G401.6 (cell line): ENCODE measurements around the gene PCDHGB5.
"Not testable (repeated sequence)": the region's sequence is repeated elsewhere in the genome, so short reads cannot be mapped to it uniquely, and the experiment has no call there.

Source experiments
- FAIRE-seq: peaks from 2 replicates; lab custom pipeline; 2012; peaks lifted over from hg19 to GRCh38; lab: Jason Lieb, UNC

The PCDHGB5 gene

DNA sequence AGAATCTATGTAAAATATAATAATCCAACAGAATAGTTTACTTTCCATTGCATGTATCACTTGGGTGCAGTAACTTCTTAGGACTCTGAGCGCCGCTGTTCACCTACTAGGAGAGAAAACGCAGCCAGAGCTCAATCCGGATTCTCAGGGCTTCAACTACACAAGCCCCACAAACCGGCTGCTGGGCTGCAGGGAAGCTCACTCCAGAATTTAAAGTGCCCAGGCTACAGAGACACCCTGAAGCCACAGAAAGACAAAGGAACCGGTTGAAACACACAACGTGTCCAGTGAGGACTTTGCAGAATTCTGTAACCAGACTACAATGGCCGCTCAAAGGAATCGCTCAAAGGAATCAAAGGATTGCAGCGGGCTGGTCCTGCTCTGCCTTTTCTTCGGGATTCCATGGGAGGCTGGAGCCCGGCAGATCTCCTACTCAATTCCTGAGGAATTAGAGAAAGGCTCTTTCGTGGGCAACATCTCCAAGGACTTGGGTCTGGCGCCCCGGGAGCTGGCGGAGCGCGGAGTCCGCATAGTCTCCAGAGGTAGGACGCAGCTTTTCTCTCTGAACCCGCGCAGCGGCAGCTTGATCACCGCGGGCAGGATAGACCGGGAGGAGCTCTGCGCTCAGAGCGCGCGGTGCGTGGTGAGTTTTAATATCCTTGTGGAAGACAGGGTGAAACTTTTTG lies 15.2 kb downstream of the PCDHGB5 start, which contains the start of gene PCDHGA10:
Gene PCDHGA10, plus strand, starts transcription at position 134 of the 686 bp plus-strand sequence. Its CDS starts 189 bp downstream, at position 323.
- peak; percentile 90 for FAIRE-seq

DNA sequence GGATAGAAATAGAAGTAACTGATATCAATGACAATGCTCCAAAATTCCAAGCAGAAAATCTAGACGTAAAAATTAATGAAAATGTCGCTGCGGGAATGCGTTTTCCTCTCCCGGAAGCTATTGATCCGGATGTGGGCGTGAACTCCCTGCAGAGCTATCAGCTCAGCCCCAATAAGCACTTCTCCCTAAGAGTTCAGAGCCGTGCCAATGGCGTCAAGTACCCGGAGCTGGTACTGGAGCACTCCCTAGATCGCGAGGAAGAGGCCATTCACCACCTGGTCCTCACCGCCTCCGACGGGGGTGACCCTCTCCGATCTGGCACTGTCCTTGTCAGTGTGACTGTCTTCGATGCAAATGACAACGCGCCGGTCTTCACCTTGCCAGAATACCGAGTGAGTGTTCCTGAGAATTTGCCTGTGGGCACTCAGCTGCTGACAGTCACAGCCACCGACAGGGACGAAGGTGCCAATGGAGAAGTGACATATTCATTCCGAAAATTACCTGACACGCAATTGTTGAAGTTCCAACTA lies 15.9 kb downstream of the PCDHGB5 start:
- no peak for FAIRE-seq

DNA sequence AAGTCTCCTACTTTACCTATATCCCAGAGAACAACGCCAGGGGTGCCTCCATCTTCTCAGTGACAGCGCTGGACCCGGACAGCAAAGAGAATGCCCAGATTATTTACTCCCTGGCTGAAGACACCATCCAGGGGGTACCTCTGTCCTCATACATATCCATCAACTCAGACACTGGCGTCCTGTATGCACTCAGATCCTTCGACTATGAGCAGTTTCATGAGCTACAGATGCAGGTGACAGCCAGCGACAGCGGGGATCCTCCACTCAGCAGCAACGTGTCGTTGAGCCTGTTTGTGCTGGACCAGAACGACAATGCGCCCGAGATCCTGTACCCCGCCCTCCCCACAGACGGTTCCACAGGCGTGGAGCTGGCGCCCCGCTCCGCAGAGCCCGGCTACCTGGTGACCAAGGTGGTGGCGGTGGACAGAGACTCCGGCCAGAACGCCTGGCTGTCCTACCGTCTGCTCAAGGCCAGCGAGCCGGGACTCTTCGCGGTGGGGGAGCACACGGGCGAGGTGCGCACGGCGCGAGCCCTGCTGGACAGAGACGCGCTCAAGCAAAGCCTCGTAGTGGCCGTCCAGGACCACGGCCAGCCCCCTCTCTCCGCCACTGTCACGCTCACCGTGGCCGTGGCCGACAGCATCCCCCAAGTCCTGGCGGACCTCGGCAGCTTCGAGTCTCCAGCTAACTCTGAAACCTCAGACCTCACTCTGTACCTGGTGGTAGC lies 17.0 kb downstream of the PCDHGB5 start:
- FAIRE-seq = not testable (repeated sequence)

DNA sequence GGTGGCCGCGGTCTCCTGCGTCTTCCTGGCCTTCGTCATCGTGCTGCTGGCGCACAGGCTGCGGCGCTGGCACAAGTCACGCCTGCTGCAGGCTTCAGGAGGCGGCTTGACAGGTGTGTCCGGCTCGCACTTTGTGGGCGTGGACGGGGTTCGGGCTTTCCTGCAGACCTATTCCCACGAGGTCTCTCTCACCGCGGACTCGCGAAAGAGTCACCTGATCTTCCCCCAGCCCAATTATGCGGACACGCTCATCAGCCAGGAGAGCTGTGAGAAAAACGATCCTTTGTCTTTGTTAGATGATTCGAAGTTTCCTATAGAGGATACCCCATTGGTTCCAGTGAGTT lies 17.5 kb downstream of the PCDHGB5 start:
- not testable (repeated sequence) for FAIRE-seq

DNA sequence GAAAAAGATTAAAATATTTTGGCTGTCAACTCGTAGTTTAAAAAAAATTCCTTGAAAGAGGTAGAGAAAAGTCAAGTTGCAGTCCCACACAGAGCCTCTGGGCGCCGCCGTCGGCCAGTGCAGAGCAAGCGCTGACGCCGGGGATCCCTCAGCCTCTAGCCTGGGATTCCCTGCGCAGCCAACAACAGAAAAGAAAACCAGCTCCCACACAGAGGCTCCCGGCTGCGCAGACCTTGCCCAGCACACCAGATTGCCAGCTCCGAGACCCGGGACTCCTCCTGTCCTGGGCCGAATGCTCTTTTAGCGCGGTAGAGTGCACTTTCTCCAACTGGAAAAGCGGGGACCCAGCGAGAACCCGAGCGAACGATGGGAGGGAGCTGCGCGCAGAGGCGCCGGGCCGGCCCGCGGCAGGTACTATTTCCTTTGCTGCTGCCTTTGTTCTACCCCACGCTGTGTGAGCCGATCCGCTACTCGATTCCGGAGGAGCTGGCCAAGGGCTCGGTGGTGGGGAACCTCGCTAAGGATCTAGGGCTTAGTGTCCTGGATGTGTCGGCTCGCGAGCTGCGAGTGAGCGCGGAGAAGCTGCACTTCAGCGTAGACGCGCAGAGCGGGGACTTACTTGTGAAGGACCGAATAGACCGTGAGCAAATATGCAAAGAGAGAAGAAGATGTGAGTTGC lies 19.9 kb downstream of the PCDHGB5 start, which contains the start of gene PCDHGB7:
Gene PCDHGB7, plus strand, starts transcription at position 184 of the 679 bp plus-strand sequence. Its CDS starts 183 bp downstream, at position 367.
- peak; percentile 81 for FAIRE-seq

DNA sequence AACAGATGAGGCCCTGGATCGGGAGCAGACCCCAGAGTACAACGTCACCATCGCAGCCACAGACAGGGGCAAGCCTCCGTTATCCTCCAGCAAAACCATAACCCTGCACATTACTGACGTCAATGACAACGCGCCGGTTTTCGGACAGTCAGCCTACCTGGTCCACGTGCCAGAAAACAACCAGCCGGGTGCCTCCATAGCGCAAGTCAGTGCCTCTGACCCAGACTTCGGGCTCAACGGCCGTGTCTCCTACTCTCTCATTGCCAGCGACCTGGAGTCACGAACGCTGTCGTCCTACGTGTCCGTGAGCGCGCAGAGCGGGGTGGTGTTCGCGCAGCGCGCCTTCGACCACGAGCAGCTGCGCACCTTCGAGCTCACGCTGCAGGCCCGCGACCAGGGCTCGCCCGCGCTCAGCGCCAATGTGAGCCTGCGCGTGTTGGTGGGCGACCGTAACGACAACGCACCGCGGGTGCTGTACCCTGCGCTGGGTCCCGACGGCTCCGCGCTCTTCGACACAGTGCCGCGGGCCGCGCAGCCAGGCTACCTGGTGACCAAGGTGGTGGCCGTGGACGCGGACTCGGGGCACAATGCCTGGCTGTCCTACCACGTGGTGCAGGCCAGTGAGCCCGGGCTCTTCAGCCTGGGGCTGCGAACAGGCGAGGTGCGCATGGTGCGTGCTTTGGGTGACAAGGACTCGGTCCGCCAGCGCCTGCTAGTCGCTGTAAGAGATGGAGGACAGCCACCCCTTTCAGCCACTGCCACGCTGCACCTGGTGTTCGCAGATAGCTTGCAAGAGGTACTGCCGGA lies 21.5 kb downstream of the PCDHGB5 start:
- FAIRE-seq = no peak

DNA sequence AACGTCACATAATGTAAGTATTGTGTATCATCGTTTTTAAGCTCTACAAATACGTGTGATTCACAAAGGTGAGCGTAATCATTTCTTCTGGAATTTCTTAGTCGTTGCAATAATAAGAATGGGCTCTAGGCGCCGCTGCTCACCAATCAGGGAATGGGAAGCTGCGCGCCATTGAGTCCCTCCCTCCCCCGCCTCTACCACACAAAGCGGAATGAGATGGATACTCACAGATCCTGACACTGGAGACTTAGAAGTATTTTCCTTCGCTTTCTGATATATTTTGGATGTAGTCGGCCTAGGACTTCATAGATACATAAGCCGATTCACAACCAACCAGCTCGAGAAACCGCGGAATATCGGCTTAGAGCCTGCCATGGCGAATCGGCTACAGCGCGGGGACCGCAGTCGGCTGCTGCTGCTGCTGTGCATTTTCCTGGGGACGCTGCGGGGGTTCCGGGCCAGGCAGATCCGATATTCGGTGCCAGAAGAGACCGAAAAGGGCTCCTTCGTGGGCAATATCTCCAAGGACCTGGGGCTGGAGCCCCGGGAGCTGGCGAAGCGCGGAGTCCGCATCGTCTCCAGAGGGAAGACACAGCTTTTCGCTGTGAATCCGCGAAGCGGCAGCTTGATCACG lies 23.2 kb downstream of the PCDHGB5 start, which contains the start of gene PCDHGA11:
Gene PCDHGA11, plus strand, starts transcription at position 197 of the 634 bp plus-strand sequence. Its CDS starts 177 bp downstream, at position 374.
- FAIRE-seq = no peak

DNA sequence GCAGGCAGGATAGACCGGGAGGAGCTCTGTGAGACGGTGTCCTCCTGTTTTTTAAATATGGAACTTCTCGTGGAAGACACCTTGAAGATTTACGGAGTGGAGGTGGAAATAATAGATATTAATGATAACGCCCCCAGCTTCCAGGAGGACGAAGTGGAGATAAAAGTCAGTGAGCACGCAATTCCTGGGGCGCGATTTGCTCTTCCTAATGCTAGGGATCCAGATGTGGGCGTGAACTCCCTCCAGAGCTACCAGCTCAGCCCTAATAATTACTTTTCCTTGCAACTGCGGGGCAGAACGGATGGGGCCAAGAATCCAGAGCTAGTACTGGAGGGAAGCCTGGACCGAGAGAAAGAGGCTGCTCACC lies 23.7 kb downstream of the PCDHGB5 start:
- no peak for FAIRE-seq

DNA sequence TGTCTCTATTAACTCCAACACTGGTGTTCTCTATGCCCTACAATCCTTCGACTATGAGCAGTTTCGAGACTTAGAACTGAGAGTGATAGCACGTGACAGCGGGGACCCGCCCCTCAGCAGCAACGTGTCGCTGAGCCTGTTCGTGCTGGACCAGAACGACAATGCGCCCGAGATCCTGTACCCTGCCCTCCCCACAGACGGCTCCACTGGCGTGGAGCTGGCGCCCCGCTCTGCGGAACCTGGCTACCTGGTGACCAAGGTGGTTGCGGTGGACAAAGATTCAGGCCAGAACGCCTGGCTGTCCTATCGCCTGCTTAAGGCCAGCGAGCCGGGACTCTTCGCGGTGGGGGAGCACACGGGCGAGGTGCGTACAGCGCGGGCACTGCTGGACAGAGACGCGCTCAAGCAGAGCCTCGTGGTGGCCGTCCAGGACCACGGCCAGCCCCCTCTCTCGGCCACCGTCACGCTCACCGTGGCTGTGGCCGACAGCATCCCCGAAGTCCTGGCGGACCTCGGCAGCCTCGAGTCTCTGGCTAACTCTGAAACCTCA lies 25.1 kb downstream of the PCDHGB5 start:
- FAIRE-seq = no peak

DNA sequence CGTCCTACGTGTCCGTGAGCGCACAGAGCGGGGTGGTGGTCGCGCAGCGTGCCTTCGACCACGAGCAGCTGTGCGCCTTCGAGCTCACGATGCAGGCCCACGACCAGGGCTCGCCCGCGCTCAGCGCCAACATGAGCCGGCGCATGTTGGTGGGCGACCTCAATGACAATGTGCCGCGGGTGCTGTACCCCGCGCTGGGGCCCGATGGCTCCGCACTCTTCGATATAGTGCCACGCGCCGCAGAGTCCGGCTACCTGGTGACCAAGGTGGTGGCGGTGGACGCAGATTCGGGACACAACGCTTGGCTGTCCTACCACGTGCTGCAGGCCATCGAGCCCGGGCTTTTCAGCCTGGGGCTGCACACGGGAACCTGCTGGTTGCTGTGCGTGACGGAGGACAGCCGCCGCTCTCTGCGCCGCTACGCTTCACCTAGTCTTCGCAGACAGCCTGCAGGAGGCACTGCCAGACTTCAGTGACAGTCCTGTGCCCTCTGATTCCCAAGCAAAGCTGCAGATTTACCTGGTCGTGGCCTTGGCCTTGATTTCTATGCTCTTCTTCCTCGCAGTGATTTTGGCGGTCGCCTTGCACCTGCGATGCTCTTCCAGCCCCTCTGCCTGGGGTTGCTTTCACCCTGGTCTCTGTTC lies 30.2 kb downstream of the PCDHGB5 start:
- no peak for FAIRE-seq

DNA sequence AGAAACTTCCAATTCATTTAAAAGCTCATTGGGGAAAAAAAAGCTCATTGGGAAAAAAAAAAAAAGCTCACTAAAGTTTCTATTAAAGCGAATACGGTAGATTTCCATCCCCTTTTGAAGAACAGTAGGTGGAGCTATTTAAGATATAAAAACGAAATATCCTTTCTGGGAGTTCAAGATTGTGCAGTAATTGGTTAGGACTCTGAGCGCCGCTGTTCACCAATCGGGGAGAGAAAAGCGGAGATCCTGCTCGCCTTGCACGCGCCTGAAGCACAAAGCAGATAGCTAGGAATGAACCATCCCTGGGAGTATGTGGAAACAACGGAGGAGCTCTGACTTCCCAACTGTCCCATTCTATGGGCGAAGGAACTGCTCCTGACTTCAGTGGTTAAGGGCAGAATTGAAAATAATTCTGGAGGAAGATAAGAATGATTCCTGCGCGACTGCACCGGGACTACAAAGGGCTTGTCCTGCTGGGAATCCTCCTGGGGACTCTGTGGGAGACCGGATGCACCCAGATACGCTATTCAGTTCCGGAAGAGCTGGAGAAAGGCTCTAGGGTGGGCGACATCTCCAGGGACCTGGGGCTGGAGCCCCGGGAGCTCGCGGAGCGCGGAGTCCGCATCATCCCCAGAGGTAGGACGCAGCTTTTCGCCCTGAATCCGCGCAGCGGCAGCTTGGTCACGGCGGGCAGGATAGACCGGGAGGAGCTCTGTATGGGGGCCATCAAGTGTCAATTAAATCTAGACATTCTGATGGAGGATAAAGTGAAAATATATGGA lies 32.8 kb downstream of the PCDHGB5 start, which contains the start of gene PCDHGA12:
Gene PCDHGA12, plus strand, starts transcription at position 176 of the 782 bp plus-strand sequence. Its CDS starts 253 bp downstream, at position 429.
- FAIRE-seq = no peak

DNA sequence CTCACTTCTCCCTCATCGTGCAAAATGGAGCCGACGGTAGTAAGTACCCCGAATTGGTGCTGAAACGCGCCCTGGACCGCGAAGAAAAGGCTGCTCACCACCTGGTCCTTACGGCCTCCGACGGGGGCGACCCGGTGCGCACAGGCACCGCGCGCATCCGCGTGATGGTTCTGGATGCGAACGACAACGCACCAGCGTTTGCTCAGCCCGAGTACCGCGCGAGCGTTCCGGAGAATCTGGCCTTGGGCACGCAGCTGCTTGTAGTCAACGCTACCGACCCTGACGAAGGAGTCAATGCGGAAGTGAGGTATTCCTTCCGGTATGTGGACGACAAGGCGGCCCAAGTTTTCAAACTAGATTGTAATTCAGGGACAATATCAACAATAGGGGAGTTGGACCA lies 33.5 kb downstream of the PCDHGB5 start:
- no peak for FAIRE-seq

DNA sequence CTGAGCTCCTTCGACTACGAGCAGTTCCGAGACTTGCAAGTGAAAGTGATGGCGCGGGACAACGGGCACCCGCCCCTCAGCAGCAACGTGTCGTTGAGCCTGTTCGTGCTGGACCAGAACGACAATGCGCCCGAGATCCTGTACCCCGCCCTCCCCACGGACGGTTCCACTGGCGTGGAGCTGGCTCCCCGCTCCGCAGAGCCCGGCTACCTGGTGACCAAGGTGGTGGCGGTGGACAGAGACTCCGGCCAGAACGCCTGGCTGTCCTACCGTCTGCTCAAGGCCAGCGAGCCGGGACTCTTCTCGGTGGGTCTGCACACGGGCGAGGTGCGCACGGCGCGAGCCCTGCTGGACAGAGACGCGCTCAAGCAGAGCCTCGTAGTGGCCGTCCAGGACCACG lies 34.6 kb downstream of the PCDHGB5 start:
- FAIRE-seq = not testable (repeated sequence)

DNA sequence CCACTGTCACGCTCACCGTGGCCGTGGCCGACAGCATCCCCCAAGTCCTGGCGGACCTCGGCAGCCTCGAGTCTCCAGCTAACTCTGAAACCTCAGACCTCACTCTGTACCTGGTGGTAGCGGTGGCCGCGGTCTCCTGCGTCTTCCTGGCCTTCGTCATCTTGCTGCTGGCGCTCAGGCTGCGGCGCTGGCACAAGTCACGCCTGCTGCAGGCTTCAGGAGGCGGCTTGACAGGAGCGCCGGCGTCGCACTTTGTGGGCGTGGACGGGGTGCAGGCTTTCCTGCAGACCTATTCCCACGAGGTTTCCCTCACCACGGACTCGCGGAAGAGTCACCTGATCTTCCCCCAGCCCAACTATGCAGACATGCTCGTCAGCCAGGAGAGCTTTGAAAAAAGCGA lies 35.0 kb downstream of the PCDHGB5 start:
- FAIRE-seq = not testable (repeated sequence)

DNA sequence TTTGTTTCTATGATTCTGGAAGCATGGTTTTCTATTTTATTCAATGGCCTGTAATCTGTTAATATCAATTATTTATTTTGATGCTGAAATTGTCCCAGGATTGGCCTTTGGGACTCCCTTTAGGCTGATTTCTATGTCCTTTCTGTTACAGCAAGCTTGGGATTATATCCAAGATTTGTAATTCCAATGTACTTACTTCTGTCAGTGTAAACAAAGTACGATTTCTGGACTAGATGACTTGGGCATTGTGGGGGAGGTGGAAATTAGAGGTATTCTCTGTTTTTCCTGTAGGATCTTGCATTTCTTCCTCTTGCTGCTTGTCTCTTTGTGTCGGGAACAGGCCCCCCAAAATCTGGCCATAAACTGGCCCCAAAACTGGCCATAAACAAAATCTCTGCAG lies 36.3 kb downstream of the PCDHGB5 start:
- no peak for FAIRE-seq

DNA sequence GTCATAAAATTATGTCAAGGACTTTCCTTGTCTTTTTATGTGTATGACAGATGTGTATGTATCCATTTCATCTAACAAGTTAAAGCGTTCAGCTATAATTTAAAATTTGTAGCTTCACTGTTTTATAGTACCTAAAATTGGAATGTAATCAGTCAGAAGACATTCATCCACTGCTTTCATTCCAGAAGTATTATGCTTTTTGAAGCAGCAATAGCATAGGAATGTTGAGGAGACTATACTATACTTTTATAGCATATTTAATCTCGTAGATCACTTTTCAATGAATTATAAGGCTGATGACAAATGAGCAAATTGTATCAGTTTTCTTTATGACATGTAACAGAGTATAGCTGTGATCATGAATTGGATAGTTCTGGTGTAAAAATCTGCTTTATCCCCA lies 39.5 kb downstream of the PCDHGB5 start:
- FAIRE-seq = no peak

DNA sequence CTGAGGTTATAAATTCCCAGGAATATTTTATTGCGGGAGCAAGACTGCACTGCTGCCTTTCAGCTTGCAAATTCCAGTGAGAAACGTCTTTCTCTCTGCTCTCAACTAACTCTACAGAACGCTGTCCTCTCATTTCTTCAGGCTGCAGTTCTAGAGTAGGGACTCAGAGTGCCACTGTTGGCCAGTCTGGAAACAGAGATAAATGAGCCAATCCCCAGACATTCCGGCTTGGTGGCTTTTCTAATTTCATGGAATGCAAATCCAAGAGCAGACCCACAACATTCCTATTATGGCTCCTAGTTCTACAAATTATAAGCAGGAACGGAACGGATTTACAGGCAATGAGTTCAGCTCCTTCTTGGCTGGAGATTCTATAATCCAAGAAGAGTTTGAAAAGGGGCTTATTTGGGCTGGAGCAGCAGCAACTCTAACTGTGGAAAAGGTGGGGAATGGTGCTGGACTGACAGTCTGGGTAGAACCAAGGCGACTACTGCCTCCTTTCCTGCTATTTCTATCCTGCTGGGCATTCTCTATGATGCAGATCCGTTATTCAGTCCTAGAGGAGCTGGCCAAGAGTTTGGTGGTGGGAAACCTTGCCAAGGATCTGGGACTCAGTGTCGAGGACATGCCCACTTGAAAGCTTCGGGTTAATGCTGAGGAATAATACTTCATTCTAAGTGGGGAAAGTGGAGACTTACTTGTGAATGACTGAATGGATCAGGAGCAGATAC lies 41.8 kb downstream of the PCDHGB5 start:
- no peak for FAIRE-seq

DNA sequence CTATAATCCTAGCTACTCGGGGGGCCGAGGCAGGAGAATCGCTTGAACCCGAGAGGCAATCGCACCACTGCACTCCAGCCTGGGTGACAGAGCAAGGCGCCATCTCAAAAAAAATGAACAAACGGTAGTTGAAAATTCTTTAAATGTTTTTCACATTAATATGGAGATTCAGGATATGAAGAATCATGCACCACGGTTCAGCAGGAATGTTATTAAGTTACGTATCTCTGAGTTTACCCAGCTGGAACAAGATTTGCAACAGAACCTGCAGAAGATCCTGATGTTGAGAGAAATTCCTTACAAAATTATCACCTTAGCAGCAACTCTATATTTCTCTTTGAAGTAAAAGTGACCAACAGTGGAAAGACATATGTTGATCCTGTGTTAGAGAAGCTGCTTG lies 42.6 kb downstream of the PCDHGB5 start:
- no peak for FAIRE-seq
